SK-N-SH treated with all-trans-retinoic acid at 6 μM for 48 hours (cell line): ENCODE data around the gene RAET1E.

Experiments used
- ATAC-seq: fragments of 200-7000 bp; cut with Tn5 transposase; 3 replicates; pipeline ENCODE4 v1.9.1; 2020; ENCODE audit warnings: mild to moderate bottlenecking, moderate library complexity
- ARNTL ChIP-seq: fragments of 450-650 bp; formaldehyde crosslinking; IDR thresholded peaks from 2 replicates; pipeline ENCODE4 v1.5.0; 2020; ENCODE audit warnings: low read depth, mild to moderate bottlenecking, moderate library complexity, borderline replicate concordance
- BACH2 ChIP-seq: fragments of 250-450 bp; sonication (Bioruptor Pico); IDR thresholded peaks from 2 replicates; pipeline ENCODE4 v1.9.0; 2021; ENCODE audit warnings: mild to moderate bottlenecking, borderline replicate concordance
- CREB5 ChIP-seq: fragments of 250-450 bp; sonication (Bioruptor Pico); IDR thresholded peaks from 2 replicates; pipeline ENCODE4 v1.5.1; 2020; ENCODE audit warnings: low read depth, mild to moderate bottlenecking, moderate library complexity
- CSDC2 ChIP-seq: fragments of 250-450 bp; sonication (Bioruptor Pico); IDR thresholded peaks from 2 replicates; pipeline ENCODE4 v1.5.0; 2020; ENCODE audit warnings: mild to moderate bottlenecking, moderate library complexity
- ESRRG ChIP-seq: fragments of 250-450 bp; sonication (Bioruptor Pico); IDR thresholded peaks from 2 replicates; pipeline ENCODE4 v1.6.1; 2021; ENCODE audit warnings: mild to moderate bottlenecking
- GLIS3 ChIP-seq: fragments of 250-450 bp; sonication (Bioruptor Pico); IDR thresholded peaks from 2 replicates; pipeline ENCODE4 v1.5.0; 2020; ENCODE audit warnings: mild to moderate bottlenecking, moderate library complexity
- ISL1 ChIP-seq: fragments of 250-450 bp; sonication (Bioruptor Pico); IDR thresholded peaks from 2 replicates; pipeline ENCODE4 v2.1.2; 2022; ENCODE audit warnings: mild to moderate bottlenecking, moderate library complexity
- OSR1 ChIP-seq: fragments of 250-450 bp; sonication (Bioruptor Pico); IDR thresholded peaks from 2 replicates; pipeline ENCODE4 v1.8.0; 2022; ENCODE audit warnings: moderate library complexity, mild to moderate bottlenecking, inconsistent platforms
- PATZ1 ChIP-seq: fragments of 250-450 bp; sonication (Bioruptor Pico); IDR thresholded peaks from 2 replicates; pipeline ENCODE4 v1.8.0; 2020; ENCODE audit warnings: mild to moderate bottlenecking, moderate library complexity, borderline replicate concordance
- POU6F1 ChIP-seq: fragments of 250-450 bp; sonication (Bioruptor Pico); IDR thresholded peaks from 2 replicates; pipeline ENCODE4 v1.8.0; 2021; ENCODE audit warnings: low read depth, mild to moderate bottlenecking, moderate library complexity, borderline replicate concordance
- PPARA ChIP-seq: fragments of 250-450 bp; sonication (Bioruptor Pico); IDR thresholded peaks from 2 replicates; pipeline ENCODE4 v1.5.0; 2020; ENCODE audit warnings: mild to moderate bottlenecking, borderline replicate concordance
- SNAI2 ChIP-seq: fragments of 250-450 bp; sonication (Bioruptor Pico); IDR thresholded peaks from 2 replicates; pipeline ENCODE4 v1.5.0; 2020; ENCODE audit warnings: mild to moderate bottlenecking, moderate library complexity
- TCF4 ChIP-seq: fragments of 250-450 bp; sonication (Bioruptor Pico); IDR thresholded peaks from 2 replicates; pipeline ENCODE4 v1.8.0; 2021; ENCODE audit warnings: mild to moderate bottlenecking, moderate library complexity, borderline replicate concordance
- ZC3H10 ChIP-seq: fragments of 250-450 bp; sonication (Bioruptor Pico); IDR thresholded peaks from 2 replicates; pipeline ENCODE4 v1.5.1; 2021; ENCODE audit warnings: mild to moderate bottlenecking, moderate library complexity
- ZFP3 ChIP-seq: fragments of 250-450 bp; sonication (Bioruptor Pico); IDR thresholded peaks from 2 replicates; pipeline ENCODE4 v1.5.0; 2020; ENCODE audit warnings: mild to moderate bottlenecking, moderate library complexity
- ZNF565 ChIP-seq: fragments of 450-650 bp; formaldehyde crosslinking; conservative IDR thresholded peaks from 2 replicates; pipeline ENCODE4 v1.5.0; 2020; ENCODE audit warnings: low read depth, mild to moderate bottlenecking, moderate library complexity
- ZNF70 ChIP-seq: fragments of 450-650 bp; formaldehyde crosslinking; IDR thresholded peaks from 2 replicates; pipeline ENCODE4 v1.5.0; 2020; ENCODE audit warnings: mild to moderate bottlenecking, moderate library complexity
- ZNF8 ChIP-seq: fragments of 450-650 bp; formaldehyde crosslinking; IDR thresholded peaks from 2 replicates; pipeline ENCODE4 v1.5.0; 2020; ENCODE audit warnings: mild to moderate bottlenecking, moderate library complexity
- TF ChIP-seq, protein P1 (sequence below): fragments of 250-450 bp; sonication (Bioruptor Pico); IDR thresholded peaks from 2 replicates; pipeline ENCODE4 v1.5.0; 2020; ENCODE audit warnings: mild to moderate bottlenecking, moderate library complexity
- TF ChIP-seq, protein P2 (sequence below): fragments of 250-450 bp; sonication (Bioruptor Pico); IDR thresholded peaks from 2 replicates; pipeline ENCODE4 v1.5.1; 2021; ENCODE audit warnings: mild to moderate bottlenecking, moderate library complexity

RAET1E gene

DNA sequence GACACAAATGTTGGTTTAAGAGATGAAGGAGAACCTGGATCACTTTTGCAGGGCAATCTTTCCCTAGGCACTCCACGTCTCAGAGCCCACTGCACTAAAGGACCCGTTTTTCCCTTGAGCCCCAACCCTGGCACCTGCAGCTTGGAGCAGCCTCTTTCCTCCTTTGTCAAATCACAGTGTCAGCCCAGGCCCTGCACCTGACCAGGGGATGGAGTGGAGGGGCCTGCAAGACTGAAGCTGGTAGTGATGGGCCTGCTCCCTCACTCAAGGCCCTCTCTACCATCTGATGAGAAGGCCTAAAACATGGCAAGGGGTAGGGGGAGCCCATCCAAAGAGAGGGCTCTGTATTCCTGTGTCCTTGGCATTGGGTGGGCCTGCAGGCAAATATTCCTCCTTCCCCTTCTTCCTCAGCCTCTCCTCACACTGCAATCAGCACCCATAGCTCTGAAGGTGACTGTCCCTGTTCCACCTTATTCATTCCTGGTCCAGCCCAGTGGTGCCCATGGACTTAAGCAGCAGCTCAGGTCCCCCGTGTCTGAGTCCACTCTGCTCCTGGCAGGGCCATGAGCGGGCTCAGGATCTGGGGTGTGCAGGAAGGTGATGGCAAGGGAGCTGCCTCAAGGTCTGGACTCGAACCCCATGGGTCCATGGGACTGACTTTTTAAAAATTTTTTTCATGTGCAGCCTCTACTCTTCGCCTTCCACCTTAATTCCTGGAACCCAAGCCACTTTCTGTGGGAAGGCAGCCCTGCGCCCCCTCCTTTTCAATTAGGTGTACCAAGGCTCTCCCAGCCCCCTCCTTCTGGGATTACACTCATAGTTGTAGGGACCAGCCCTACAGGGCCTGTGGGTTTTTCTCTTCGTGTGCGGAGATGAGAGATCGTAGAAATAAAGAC, 18.3 kb upstream of the RAET1E start:
- ATAC-seq, result no peak
- TF ChIP-seq ZNF8 (CRISPR knock-in tag) (no peak), ISL1 (CRISPR knock-in tag) (no peak), OSR1 (CRISPR knock-in tag) (no peak), ARNTL (CRISPR knock-in tag) (no peak), CREB5 (no peak), TCF4 (no peak), ZNF565 (no peak), ZFP3 (CRISPR knock-in tag) (no peak), BACH2 (CRISPR knock-in tag) (no peak), CSDC2 (CRISPR knock-in tag) (no peak), ZNF70 (CRISPR knock-in tag) (no peak), SNAI2 (CRISPR knock-in tag) (no peak), PPARA (CRISPR knock-in tag) (no peak), GLIS3 (CRISPR knock-in tag) (no peak), POU6F1 (CRISPR knock-in tag) (no peak), ESRRG (CRISPR knock-in tag) (no peak), ZC3H10 (CRISPR knock-in tag) (no peak)
- TF ChIP-seq, protein P1, sequence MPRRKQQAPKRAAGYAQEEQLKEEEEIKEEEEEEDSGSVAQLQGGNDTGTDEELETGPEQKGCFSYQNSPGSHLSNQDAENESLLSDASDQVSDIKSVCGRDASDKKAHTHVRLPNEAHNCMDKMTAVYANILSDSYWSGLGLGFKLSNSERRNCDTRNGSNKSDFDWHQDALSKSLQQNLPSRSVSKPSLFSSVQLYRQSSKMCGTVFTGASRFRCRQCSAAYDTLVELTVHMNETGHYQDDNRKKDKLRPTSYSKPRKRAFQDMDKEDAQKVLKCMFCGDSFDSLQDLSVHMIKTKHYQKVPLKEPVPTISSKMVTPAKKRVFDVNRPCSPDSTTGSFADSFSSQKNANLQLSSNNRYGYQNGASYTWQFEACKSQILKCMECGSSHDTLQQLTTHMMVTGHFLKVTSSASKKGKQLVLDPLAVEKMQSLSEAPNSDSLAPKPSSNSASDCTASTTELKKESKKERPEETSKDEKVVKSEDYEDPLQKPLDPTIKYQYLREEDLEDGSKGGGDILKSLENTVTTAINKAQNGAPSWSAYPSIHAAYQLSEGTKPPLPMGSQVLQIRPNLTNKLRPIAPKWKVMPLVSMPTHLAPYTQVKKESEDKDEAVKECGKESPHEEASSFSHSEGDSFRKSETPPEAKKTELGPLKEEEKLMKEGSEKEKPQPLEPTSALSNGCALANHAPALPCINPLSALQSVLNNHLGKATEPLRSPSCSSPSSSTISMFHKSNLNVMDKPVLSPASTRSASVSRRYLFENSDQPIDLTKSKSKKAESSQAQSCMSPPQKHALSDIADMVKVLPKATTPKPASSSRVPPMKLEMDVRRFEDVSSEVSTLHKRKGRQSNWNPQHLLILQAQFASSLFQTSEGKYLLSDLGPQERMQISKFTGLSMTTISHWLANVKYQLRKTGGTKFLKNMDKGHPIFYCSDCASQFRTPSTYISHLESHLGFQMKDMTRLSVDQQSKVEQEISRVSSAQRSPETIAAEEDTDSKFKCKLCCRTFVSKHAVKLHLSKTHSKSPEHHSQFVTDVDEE, result no peak

DNA sequence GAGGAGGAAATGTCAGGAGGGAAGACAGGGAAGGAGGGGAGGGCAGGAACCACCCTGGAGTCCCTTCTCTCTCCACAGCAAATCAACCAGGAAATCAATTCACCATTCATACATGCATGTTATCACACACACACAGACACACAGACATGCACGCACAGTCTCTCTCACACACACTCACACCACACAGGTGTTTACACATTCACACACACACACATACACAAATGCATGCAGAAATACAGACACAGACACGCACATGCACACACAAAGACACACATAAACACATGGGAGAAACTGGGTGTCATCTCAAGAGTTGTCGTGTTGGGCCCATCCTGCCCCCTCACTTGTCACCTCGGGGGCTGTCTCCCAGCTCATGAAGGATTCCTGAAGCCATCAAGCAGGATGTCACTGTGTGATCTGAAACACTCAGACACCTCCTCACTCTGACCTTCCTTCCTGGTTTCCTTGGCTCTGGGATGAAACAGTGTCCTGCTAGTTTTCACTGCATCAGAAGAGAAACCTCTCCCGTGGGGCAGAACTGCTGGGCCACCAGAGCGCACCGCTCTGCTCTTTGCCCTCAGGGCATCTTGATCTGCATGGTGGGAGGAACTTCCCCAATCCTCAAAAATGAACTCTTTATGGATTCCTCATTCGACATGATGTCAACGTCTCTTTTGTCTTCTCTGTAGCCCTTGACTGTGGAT, 15.8 kb upstream of the RAET1E start:
- no peak for ATAC-seq

More for the DNA sequence above, 15.8 kb upstream of the RAET1E start:
- TF ChIP-seq, protein P2, sequence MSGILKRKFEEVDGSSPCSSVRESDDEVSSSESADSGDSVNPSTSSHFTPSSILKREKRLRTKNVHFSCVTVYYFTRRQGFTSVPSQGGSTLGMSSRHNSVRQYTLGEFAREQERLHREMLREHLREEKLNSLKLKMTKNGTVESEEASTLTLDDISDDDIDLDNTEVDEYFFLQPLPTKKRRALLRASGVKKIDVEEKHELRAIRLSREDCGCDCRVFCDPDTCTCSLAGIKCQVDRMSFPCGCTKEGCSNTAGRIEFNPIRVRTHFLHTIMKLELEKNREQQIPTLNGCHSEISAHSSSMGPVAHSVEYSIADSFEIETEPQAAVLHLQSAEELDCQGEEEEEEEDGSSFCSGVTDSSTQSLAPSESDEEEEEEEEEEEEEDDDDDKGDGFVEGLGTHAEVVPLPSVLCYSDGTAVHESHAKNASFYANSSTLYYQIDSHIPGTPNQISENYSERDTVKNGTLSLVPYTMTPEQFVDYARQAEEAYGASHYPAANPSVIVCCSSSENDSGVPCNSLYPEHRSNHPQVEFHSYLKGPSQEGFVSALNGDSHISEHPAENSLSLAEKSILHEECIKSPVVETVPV, result no peak
- TF ChIP-seq PPARA (CRISPR knock-in tag), result no peak
- TF ChIP-seq ARNTL (CRISPR knock-in tag), result no peak
- TF ChIP-seq ESRRG (CRISPR knock-in tag), result no peak
- no peak for TF ChIP-seq PATZ1 (CRISPR knock-in tag)
- TF ChIP-seq ZNF8 (CRISPR knock-in tag), result no peak
- no peak for TF ChIP-seq TCF4
- no peak for TF ChIP-seq OSR1 (CRISPR knock-in tag)
- no peak for TF ChIP-seq CREB5
